WERI-Rb-1 (cell line): ENCODE measurements around the gene PRR36.

Experiments
- DNase-seq: peaks from one replicate; pipeline ENCODE4 v3.0.0-alpha.2; 2020
- H3K27ac ChIP-seq: fragments of 250-450 bp; sonication (Bioruptor Pico); 2 replicates; pipeline ENCODE4 v1.5.1; 2020; ENCODE audit warnings: mild to moderate bottlenecking, moderate library complexity
- H3K27me3 ChIP-seq: fragments of 250-450 bp; sonication (Bioruptor Pico); 2 replicates; pipeline ENCODE4 v1.5.1; 2021; ENCODE audit warnings: mild to moderate bottlenecking, low read depth, moderate library complexity; ENCODE audit not compliant: insufficient read depth, severe bottlenecking
- H3K36me3 ChIP-seq: fragments of 250-450 bp; sonication (Bioruptor Pico); 2 replicates; pipeline ENCODE4 v1.5.1; 2020; ENCODE audit warnings: mild to moderate bottlenecking, moderate library complexity
- H3K4me3 ChIP-seq: 2 replicates; pipeline ENCODE4 v1.5.1; 2011; ENCODE audit warnings: low read depth, mild to moderate bottlenecking, control low read depth, low read length
- H3K9me3 ChIP-seq: fragments of 250-450 bp; sonication (Bioruptor Pico); 2 replicates; pipeline ENCODE4 v1.5.1; 2021; ENCODE audit warnings: mild to moderate bottlenecking, moderate library complexity; ENCODE audit not compliant: severe bottlenecking
- TF ChIP-seq, protein P1 (sequence below): IDR thresholded peaks from 2 replicates; pipeline ENCODE4 v1.5.1; 2011; ENCODE audit warnings: low read depth, mild to moderate bottlenecking, control low read depth, inconsistent platforms, low read length

Gene PRR36

GRCh38 chr19:7901337-7901736 lies 27.1 kb upstream of the PRR36 start:
- H3K27ac ChIP-seq: no peak overlapping the region

DNA sequence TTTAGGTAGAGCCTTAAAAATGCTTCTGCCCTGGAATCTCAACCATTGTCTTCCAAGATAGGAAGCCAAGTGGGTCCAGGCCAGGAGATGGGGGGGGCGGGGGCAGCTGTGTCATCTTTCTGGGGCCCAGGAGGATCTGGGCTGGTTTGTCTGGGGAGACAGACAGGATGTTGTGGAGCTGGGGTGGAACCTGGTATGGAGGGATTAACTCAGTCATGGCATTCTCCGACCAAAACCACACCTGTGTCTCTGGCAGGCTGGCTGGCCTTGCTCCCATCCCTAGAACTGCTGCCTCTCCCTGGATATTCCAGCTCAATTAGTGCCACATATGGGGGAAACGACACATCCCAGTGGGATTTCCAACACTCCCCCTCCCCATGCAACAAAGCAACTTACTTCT lies 26.7 kb upstream of the PRR36 start:
- TF ChIP-seq, protein P1, sequence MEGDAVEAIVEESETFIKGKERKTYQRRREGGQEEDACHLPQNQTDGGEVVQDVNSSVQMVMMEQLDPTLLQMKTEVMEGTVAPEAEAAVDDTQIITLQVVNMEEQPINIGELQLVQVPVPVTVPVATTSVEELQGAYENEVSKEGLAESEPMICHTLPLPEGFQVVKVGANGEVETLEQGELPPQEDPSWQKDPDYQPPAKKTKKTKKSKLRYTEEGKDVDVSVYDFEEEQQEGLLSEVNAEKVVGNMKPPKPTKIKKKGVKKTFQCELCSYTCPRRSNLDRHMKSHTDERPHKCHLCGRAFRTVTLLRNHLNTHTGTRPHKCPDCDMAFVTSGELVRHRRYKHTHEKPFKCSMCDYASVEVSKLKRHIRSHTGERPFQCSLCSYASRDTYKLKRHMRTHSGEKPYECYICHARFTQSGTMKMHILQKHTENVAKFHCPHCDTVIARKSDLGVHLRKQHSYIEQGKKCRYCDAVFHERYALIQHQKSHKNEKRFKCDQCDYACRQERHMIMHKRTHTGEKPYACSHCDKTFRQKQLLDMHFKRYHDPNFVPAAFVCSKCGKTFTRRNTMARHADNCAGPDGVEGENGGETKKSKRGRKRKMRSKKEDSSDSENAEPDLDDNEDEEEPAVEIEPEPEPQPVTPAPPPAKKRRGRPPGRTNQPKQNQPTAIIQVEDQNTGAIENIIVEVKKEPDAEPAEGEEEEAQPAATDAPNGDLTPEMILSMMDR: no peak

More at GRCh38 chr19:7901337-7901736, 27.1 kb upstream of the PRR36 start:
- no peak for DNase-seq
- Histone ChIP-seq H3K36me3 (peaks cover 16% of the 10 kb centered on the region), H3K4me3 (no peak overlapping the region), H3K9me3 (no peaks in the 10 kb centered on the region), H3K27me3 (no peaks in the 10 kb centered on the region)
- TF ChIP-seq, protein P1: no peak

GRCh38 chr19:7900401-7900870 lies 26.2 kb upstream of the PRR36 start:
- TF ChIP-seq, protein P1: no peak
- H3K36me3 ChIP-seq: peaks cover 8% of the 10 kb centered on the region
- no peak for DNase-seq
- H3K4me3 ChIP-seq: no peak overlapping the region
- no peaks in the 10 kb centered on the region for H3K9me3 ChIP-seq
- no peak overlapping the region for H3K27ac ChIP-seq
- H3K27me3 ChIP-seq: no peaks in the 10 kb centered on the region

More for the DNA sequence above, 26.7 kb upstream of the PRR36 start:
- DNase-seq: no peak
- Histone ChIP-seq H3K27ac (no peak overlapping the region), H3K36me3 (peaks cover 12% of the 10 kb centered on the region), H3K4me3 (no peak overlapping the region), H3K27me3 (no peaks in the 10 kb centered on the region), H3K9me3 (no peaks in the 10 kb centered on the region)

GRCh38 chr19:7899751-7900378 lies 25.7 kb upstream of the PRR36 start:
- Histone ChIP-seq H3K27me3 (no peaks in the 10 kb centered on the region), H3K27ac (no peak overlapping the region), H3K4me3 (no peak overlapping the region), H3K9me3 (no peaks in the 10 kb centered on the region), H3K36me3 (peaks cover 4% of the 10 kb centered on the region)
- TF ChIP-seq, protein P1: no peak
- no peak for DNase-seq

GRCh38 chr19:7898967-7899366 lies 24.8 kb upstream of the PRR36 start:
- Histone ChIP-seq H3K4me3 (no peak overlapping the region), H3K36me3 (no peaks in the 10 kb centered on the region), H3K9me3 (no peaks in the 10 kb centered on the region), H3K27me3 (no peaks in the 10 kb centered on the region), H3K27ac (no peak overlapping the region)
- DNase-seq: no peak
- TF ChIP-seq, protein P1: 0 out of 2 replicates have a peak, but pooled peaks have one; percentile 10

DNA sequence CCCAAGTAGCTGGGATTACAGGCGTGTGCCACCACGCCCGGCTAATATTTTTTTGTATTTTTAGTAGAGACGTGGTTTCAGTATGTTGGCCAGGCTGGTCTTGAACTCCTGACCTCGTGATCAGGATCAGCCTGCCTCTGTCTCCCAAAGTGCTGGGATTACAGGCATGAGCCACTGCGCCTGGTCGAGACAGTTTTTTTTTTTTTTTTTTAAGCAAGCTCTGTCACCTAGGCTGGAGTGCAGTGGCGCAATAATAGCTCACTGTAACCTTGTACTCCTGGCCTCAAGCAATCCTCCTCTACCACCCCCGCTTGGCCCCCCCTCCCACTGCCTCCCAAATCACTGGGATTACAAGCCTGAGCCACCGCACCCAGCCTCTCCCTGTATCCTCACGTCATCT lies 23.1 kb upstream of the PRR36 start:
- Histone ChIP-seq H3K4me3 (no peak overlapping the region), H3K9me3 (no peaks in the 10 kb centered on the region), H3K36me3 (no peaks in the 10 kb centered on the region), H3K27me3 (no peaks in the 10 kb centered on the region), H3K27ac (no peak overlapping the region)
- TF ChIP-seq, protein P1: no peak
- no peak for DNase-seq
